Caco-2 (cell line): ENCODE results near the gene ATP2B3. TPM values are rescaled to one million over a fixed set of nuclear protein-coding genes. Genes with fewer than 3 reads are reported as not detected.

ENCODE experiments used
- BruUV-seq: library from RNA; stranded (reverse); fragments of 400-500 nt; replicated peaks from 2 replicates; lab custom pipeline; 2021; lab: Mats Ljungman, UMichigan
- CTCF ChIA-PET: fragments of 300-600 bp; sonication (Branson Sonifier 250); formaldehyde crosslinking; loops from one replicate; lab custom pipeline; 2022; ENCODE audit warnings: antibody characterized with exemption; lab: Charles Lee
- POLR2A ChIA-PET: fragments of 300-600 bp; sonication (Branson Sonifier 250); formaldehyde crosslinking; loops from one replicate; lab custom pipeline; 2022; ENCODE audit warnings: antibody characterized with exemption; lab: Charles Lee
- DNase-seq, 2 experiments: peaks; one replicate each; pipeline versions ENCODE4 v3.0.0 to v3.0.0-alpha.2; 2020 to 2022
- H3K27me3 ChIP-seq: replicated peaks from 2 replicates; pipeline ENCODE4 v1.6.0; 2011; ENCODE audit warnings: low read length; ENCODE audit not compliant: control insufficient read depth, insufficient read depth
- H3K36me3 ChIP-seq: 2 replicates; pipeline ENCODE4 v1.5.1; 2011; ENCODE audit warnings: low read length; ENCODE audit not compliant: control insufficient read depth, insufficient read depth
- H3K4me1 ChIP-seq: fragments of 250-450 bp; sonication (Bioruptor Pico); 2 replicates; pipeline ENCODE4 v1.5.1; 2020; ENCODE audit warnings: mild to moderate bottlenecking
- H3K4me3 ChIP-seq: 2 replicates; pipeline ENCODE4 v1.5.1; 2011; ENCODE audit warnings: low read depth, mild to moderate bottlenecking, control low read depth, low read length
- H3K9me3 ChIP-seq: fragments of 250-450 bp; sonication (Bioruptor Pico); 2 replicates; pipeline ENCODE4 v1.5.1; 2020; ENCODE audit warnings: mild to moderate bottlenecking, moderate library complexity
- H3K27ac Mint-ChIP-seq: one replicate; pipeline ENCODE4 v1.8.0; 2022; ENCODE audit warnings: mixed read lengths; ENCODE audit not compliant: unreplicated experiment
- H3K27me3 Mint-ChIP-seq: one replicate; pipeline ENCODE4 v1.8.0; 2022; ENCODE audit warnings: mixed read lengths; ENCODE audit not compliant: insufficient read depth, unreplicated experiment
- H3K36me3 Mint-ChIP-seq: one replicate; pipeline ENCODE4 v1.8.0; 2022; ENCODE audit warnings: mild to moderate bottlenecking, mixed read lengths; ENCODE audit not compliant: insufficient read depth, unreplicated experiment
- H3K4me1 Mint-ChIP-seq: one replicate; pipeline ENCODE4 v1.8.0; 2022; ENCODE audit warnings: low read depth, mixed read lengths; ENCODE audit not compliant: unreplicated experiment
- H3K4me3 Mint-ChIP-seq: one replicate; pipeline ENCODE4 v1.8.0; 2022; ENCODE audit warnings: mild to moderate bottlenecking, moderate library complexity, mixed read lengths; ENCODE audit not compliant: unreplicated experiment
- H3K9me3 Mint-ChIP-seq: one replicate; pipeline ENCODE4 v1.8.0; 2022; ENCODE audit warnings: mixed read lengths; ENCODE audit not compliant: unreplicated experiment
- CTCF ChIP-seq, 2 experiments: fragments of 200-600 bp in 1 of 2; IDR thresholded peaks; 1 replicate in 1 of 2; 2 replicates in 1 of 2; pipeline versions ENCODE4 v1.5.1 to v1.8.0; 2011 to 2022; ENCODE audit warnings: antibody characterized with exemption in 1 of 2, control low read depth in 1 of 2, inconsistent platforms in 1 of 2, low read depth in 1 of 2, low read length in 1 of 2, mild to moderate bottlenecking in 1 of 2, moderate library complexity in 1 of 2; ENCODE audit not compliant: insufficient read depth in 1 of 2, severe bottlenecking in 1 of 2, unreplicated experiment in 1 of 2
- intact Hi-C: fragments of 100-400 bp; cut with micrococcal nuclease; formaldehyde crosslinking; loops from one replicate; pipeline ENCODE4 v1.10.0; 2022; ENCODE audit not compliant: unreplicated experiment
- total RNA-seq: library from RNA; stranded (reverse); gene quantifications from 2 replicates; pipeline ENCODE4 v1.2.3, GENCODE V29; 2022

ATP2B3 gene
- total RNA-seq, 1 experiment from 2014 or later = not detected

DNA sequence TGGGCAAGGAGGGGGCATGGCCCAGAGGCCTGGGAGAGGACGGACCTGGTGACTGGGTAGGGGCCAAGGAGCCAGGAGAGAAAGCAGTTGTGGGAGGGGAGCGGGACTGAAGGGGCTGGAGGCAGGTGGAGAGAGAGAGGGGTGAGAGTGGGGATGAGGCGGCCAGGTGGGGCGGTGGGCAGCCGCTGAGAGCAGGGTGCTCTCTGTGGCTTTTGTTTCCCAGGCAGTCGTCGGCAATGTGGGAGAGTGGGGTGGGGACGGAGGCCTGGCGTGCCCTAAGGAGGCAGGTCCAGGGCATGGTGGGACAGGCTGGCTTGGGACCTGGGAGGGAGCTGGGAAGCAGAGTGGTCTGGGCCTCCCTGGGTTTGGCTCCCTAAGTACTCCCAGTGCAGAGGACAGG lies 3.2 kb upstream of the ATP2B3 start:
- TF ChIP-seq CTCF (IDR thresholded peaks at IDR 0.05; ENCODE audit: insufficient read depth in 1 of 2, low read depth in 1 of 2, low read length in 1 of 2, severe bottlenecking in 1 of 2, unreplicated experiment in 1 of 2) = no peak
- Mint-ChIP-seq H3K4me3 (no peak overlapping the region), H3K27me3 (no peaks in the 10 kb centered on the region), H3K36me3 (no peaks in the 10 kb centered on the region), H3K9me3 (no peaks in the 10 kb centered on the region), H3K27ac (no peak overlapping the region), H3K4me1 (no peaks in the 10 kb centered on the region)
- no peak overlapping the region for H3K4me3 ChIP-seq
- POLR2A ChIA-PET = no interaction called here
- no peaks in the 10 kb centered on the region for H3K9me3 ChIP-seq
- H3K36me3 ChIP-seq = no peaks in the 10 kb centered on the region
- H3K4me1 ChIP-seq = no peaks in the 10 kb centered on the region
- intact Hi-C loops = no loop called here
- DNase-seq = no peak
- CTCF ChIA-PET = no interaction called here
- no TSS peak for BruUV-seq
- no peaks in the 10 kb centered on the region for H3K27me3 ChIP-seq

GRCh38 chrX:153515435-153515834 lies 2.0 kb upstream of the ATP2B3 start:
- no peaks in the 10 kb centered on the region for H3K9me3 Mint-ChIP-seq
- Histone ChIP-seq H3K36me3 (no peaks in the 10 kb centered on the region), H3K4me1 (no peaks in the 10 kb centered on the region), H3K4me3 (no peak overlapping the region), H3K27me3 (no peaks in the 10 kb centered on the region), H3K9me3 (no peaks in the 10 kb centered on the region)
- no peak for TF ChIP-seq CTCF (IDR thresholded peaks at IDR 0.05; ENCODE audit: insufficient read depth in 1 of 2, low read depth in 1 of 2, low read length in 1 of 2, severe bottlenecking in 1 of 2, unreplicated experiment in 1 of 2)
- no peak overlapping the region for H3K27ac Mint-ChIP-seq
- H3K36me3 Mint-ChIP-seq = no peaks in the 10 kb centered on the region
- no peaks in the 10 kb centered on the region for H3K4me1 Mint-ChIP-seq
- POLR2A ChIA-PET = interaction anchor here (0.5 kb wide), 1 partner anchor 45 kb away, joined by 3 read pairs; no protein-coding TSS in a partner anchor
- BruUV-seq = no TSS peak
- no peaks in the 10 kb centered on the region for H3K27me3 Mint-ChIP-seq
- CTCF ChIA-PET = interaction anchor here (1.0 kb wide), 1 partner anchor 45 kb away, joined by 5 read pairs; the partner anchor contains the start of gene HAUS7
- intact Hi-C loops = no loop called here
- H3K4me3 Mint-ChIP-seq = no peak overlapping the region
- no peak for DNase-seq

DNA sequence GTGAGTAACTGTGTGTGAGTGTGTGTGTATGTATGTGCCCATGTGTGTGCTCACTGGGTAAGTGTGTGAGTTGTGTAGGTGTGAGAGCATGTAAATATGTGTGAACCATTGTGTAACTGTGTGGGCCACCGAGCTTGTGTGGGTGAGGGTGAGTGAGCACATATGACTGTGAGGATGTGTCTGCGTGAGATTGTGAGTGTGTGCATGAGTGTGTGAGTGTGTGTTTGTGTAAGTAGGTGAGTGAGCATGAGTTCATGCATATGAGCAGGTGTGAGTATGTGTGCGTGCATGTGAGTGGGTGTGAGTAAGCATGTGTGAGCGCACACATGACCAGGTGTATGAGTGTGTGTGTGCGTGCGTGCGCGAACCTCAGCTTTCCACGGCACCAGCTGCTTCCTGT lies 1.4 kb upstream of the ATP2B3 start:
- BruUV-seq = no TSS peak
- Mint-ChIP-seq H3K9me3 (no peaks in the 10 kb centered on the region), H3K4me1 (no peaks in the 10 kb centered on the region), H3K36me3 (no peaks in the 10 kb centered on the region), H3K4me3 (no peak overlapping the region), H3K27ac (no peak overlapping the region), H3K27me3 (no peaks in the 10 kb centered on the region)
- ChIA-PET CTCF (interaction anchor here (1.0 kb wide), 1 partner anchor 45 kb away, joined by 5 read pairs; the partner anchor contains the start of gene HAUS7), POLR2A (no interaction called here)
- TF ChIP-seq CTCF (IDR thresholded peaks at IDR 0.05; ENCODE audit: insufficient read depth in 1 of 2, low read depth in 1 of 2, low read length in 1 of 2, severe bottlenecking in 1 of 2, unreplicated experiment in 1 of 2) = no peak
- H3K4me1 ChIP-seq = no peaks in the 10 kb centered on the region
- H3K9me3 ChIP-seq = no peaks in the 10 kb centered on the region
- H3K27me3 ChIP-seq = no peaks in the 10 kb centered on the region
- no peaks in the 10 kb centered on the region for H3K36me3 ChIP-seq
- DNase-seq = no peak
- no peak overlapping the region for H3K4me3 ChIP-seq
- intact Hi-C loops = no loop called here
